Fibroblast of mammary gland (primary cell): ENCODE measurements around the gene MAST2.
"Not testable (repeated sequence)": the region's sequence is repeated elsewhere in the genome, so short reads cannot be mapped to it uniquely, and the experiment has no call there.

Experiments
- DNase-seq: peaks from one replicate; pipeline ENCODE4 v3.0.0-alpha.2; 2010; ENCODE audit warnings: low read depth
- H3K4me3 ChIP-seq: 2 replicates; pipeline ENCODE4 v1.5.1; 2011; ENCODE audit warnings: low read depth, mild to moderate bottlenecking, low read length, moderate library complexity; ENCODE audit not compliant: control insufficient read depth
- CTCF ChIP-seq: conservative IDR thresholded peaks from 2 replicates; pipeline ENCODE4 v1.5.1; 2011; ENCODE audit warnings: low read depth, low read length, inconsistent platforms; ENCODE audit not compliant: control insufficient read depth, insufficient read depth

MAST2 gene

GRCh38 chr1:45827256-45827655, 23.8 kb downstream of the MAST2 start:
- no peak overlapping the region for H3K4me3 ChIP-seq

GRCh38 chr1:45828841-45829240, 25.4 kb downstream of the MAST2 start:
- no peak overlapping the region for H3K4me3 ChIP-seq
- DNase-seq = no peak
- no peak for TF ChIP-seq CTCF

More at GRCh38 chr1:45827256-45827655, 23.8 kb downstream of the MAST2 start:
- TF ChIP-seq CTCF = no peak
- DNase-seq = no peak

GRCh38 chr1:45833361-45833760, 29.9 kb downstream of the MAST2 start:
- no peak overlapping the region for H3K4me3 ChIP-seq
- TF ChIP-seq CTCF = no peak
- DNase-seq = peak; percentile 12

GRCh38 chr1:45834689-45835088, 31.3 kb downstream of the MAST2 start:
- no peak overlapping the region for H3K4me3 ChIP-seq
- no peak for TF ChIP-seq CTCF
- no peak for DNase-seq

GRCh38 chr1:45836451-45836850, 33.0 kb downstream of the MAST2 start:
- TF ChIP-seq CTCF = no peak
- DNase-seq = no peak
- H3K4me3 ChIP-seq = no peak overlapping the region

GRCh38 chr1:45836861-45837260, 33.4 kb downstream of the MAST2 start:
- not testable (repeated sequence) for DNase-seq, H3K4me3 ChIP-seq

- DNase-seq, H3K4me3 ChIP-seq: not testable (repeated sequence)
Measured at GRCh38 chr1:45838322-45838721, 34.9 kb downstream of the MAST2 start.

- H3K4me3 ChIP-seq = no peak overlapping the region
- no peak for TF ChIP-seq CTCF
- no peak for DNase-seq
Measured at GRCh38 chr1:45840704-45841103, 37.3 kb downstream of the MAST2 start.
